HEK293 (cell line): ENCODE results near the gene IRF7.

Source experiments
- CTCF ChIA-PET: fragments of 350-600 bp; formaldehyde crosslinking; extraction: SDS; loops from one replicate; lab custom pipeline; 2021; ENCODE audit warnings: antibody characterized with exemption; lab: Yijun Ruan, JAX
- POLR2A ChIA-PET: fragments of 300-600 bp; formaldehyde crosslinking; extraction: SDS; loops from one replicate; lab custom pipeline; 2020; ENCODE audit warnings: antibody characterized with exemption, inconsistent platforms; lab: Yijun Ruan, JAX
- H3K27ac ChIP-seq: fragments of 200-500 bp; sonication (Bioruptor generic); 2 replicates; pipeline ENCODE4 v1.5.1; 2014; ENCODE audit warnings: low read depth, low read length, control low read depth, inconsistent platforms; ENCODE audit errors: extremely low read depth
- H3K36me3 ChIP-seq, 2 experiments: fragments of 200-500 bp in 1 of 2; sonication (Bioruptor generic) in 1 of 2; 1 replicate in 1 of 2; 2 replicates in 1 of 2; pipeline ENCODE4 v1.5.1; 2014 to 2017; ENCODE audit warnings: inconsistent platforms in 2 of 2, low read length in 2 of 2; ENCODE audit not compliant: control insufficient read depth in 2 of 2, insufficient read depth in 1 of 2
- H3K4me1 ChIP-seq: fragments of 200-500 bp; sonication (Bioruptor generic); 2 replicates; pipeline ENCODE4 v1.5.1; 2014; ENCODE audit warnings: mild to moderate bottlenecking, low read length, inconsistent platforms; ENCODE audit not compliant: control insufficient read depth, insufficient read depth
- H3K4me3 ChIP-seq: 2 replicates; pipeline ENCODE4 v1.5.1; 2011; ENCODE audit warnings: low read depth, mild to moderate bottlenecking, control low read depth, low read length, moderate library complexity
- H3K9me3 ChIP-seq: fragments of 200-500 bp; sonication (Bioruptor generic); 2 replicates; pipeline ENCODE4 v1.5.1; 2014; ENCODE audit warnings: low read depth, low read length, inconsistent platforms; ENCODE audit not compliant: control insufficient read depth, insufficient read depth
- GFI1B ChIP-seq: fragments of 450-650 bp; formaldehyde crosslinking; IDR thresholded peaks from 2 replicates; pipeline ENCODE4 v1.5.1; 2016; ENCODE audit warnings: missing biosample characterization, missing genetic modification characterization
- KLF10 ChIP-seq: fragments of 450-650 bp; IDR thresholded peaks from 2 replicates; pipeline ENCODE4 v1.5.1; 2018; ENCODE audit warnings: missing biosample characterization, mild to moderate bottlenecking, missing genetic modification characterization
- MEIS1 ChIP-seq: sonication (generic); formaldehyde crosslinking; IDR thresholded peaks from 2 replicates; pipeline ENCODE4 v1.8.1; 2022; ENCODE audit warnings: missing genetic modification reagents, mild to moderate bottlenecking, borderline replicate concordance
- OSR2 ChIP-seq: fragments of 450-650 bp; formaldehyde crosslinking; IDR thresholded peaks from 2 replicates; pipeline ENCODE4 v1.5.1; 2016; ENCODE audit warnings: missing biosample characterization, missing genetic modification characterization
- RBAK ChIP-seq: fragments of 450-650 bp; formaldehyde crosslinking; IDR thresholded peaks from 2 replicates; pipeline ENCODE4 v1.5.1; 2016; ENCODE audit warnings: missing biosample characterization, missing genetic modification characterization
- YY2 ChIP-seq: fragments of 450-650 bp; formaldehyde crosslinking; IDR thresholded peaks from 2 replicates; pipeline ENCODE4 v1.5.1; 2016; ENCODE audit warnings: missing biosample characterization, missing genetic modification characterization
- ZBTB8A ChIP-seq: fragments of 450-650 bp; formaldehyde crosslinking; IDR thresholded peaks from 2 replicates; pipeline ENCODE4 v1.5.1; 2016; ENCODE audit warnings: missing biosample characterization, missing genetic modification characterization
- ZIC2 ChIP-seq: fragments of 450-650 bp; formaldehyde crosslinking; IDR thresholded peaks from 2 replicates; pipeline ENCODE4 v1.5.1; 2016; ENCODE audit warnings: missing biosample characterization, missing genetic modification characterization
- ZNF132 ChIP-seq: fragments of 450-650 bp; formaldehyde crosslinking; IDR thresholded peaks from 2 replicates; pipeline ENCODE4 v1.5.1; 2017; ENCODE audit warnings: missing biosample characterization, missing genetic modification characterization, borderline replicate concordance
- ZNF175 ChIP-seq: fragments of 450-650 bp; formaldehyde crosslinking; IDR thresholded peaks from 2 replicates; pipeline ENCODE4 v1.5.1; 2016; ENCODE audit warnings: missing biosample characterization, missing genetic modification characterization
- ZNF19 ChIP-seq: fragments of 450-650 bp; formaldehyde crosslinking; IDR thresholded peaks from 2 replicates; pipeline ENCODE4; 2016; ENCODE audit warnings: missing biosample characterization, missing genetic modification characterization, low read depth
- ZNF211 ChIP-seq: fragments of 450-650 bp; formaldehyde crosslinking; IDR thresholded peaks from 2 replicates; pipeline ENCODE4 v1.5.1; 2016; ENCODE audit warnings: low read depth, missing biosample characterization, missing genetic modification characterization
- ZNF223 ChIP-seq: fragments of 450-650 bp; formaldehyde crosslinking; IDR thresholded peaks from 2 replicates; pipeline ENCODE4 v1.5.1; 2016; ENCODE audit warnings: missing biosample characterization, missing genetic modification characterization
- ZNF335 ChIP-seq: fragments of 450-650 bp; formaldehyde crosslinking; conservative IDR thresholded peaks from 2 replicates; pipeline ENCODE4 v1.5.1; 2016; ENCODE audit warnings: missing biosample characterization, missing genetic modification characterization
- ZNF510 ChIP-seq: fragments of 450-650 bp; formaldehyde crosslinking; IDR thresholded peaks from 2 replicates; pipeline ENCODE4 v1.5.1; 2018; ENCODE audit warnings: mild to moderate bottlenecking, missing genetic modification characterization, missing biosample characterization; ENCODE audit not compliant: insufficient replicate concordance
- ZNF558 ChIP-seq: fragments of 450-650 bp; formaldehyde crosslinking; IDR thresholded peaks from 2 replicates; pipeline ENCODE4 v1.5.1; 2016; ENCODE audit warnings: missing biosample characterization, missing genetic modification characterization
- ZNF561 ChIP-seq: fragments of 450-650 bp; IDR thresholded peaks from 2 replicates; pipeline ENCODE4 v1.5.1; 2018; ENCODE audit warnings: missing biosample characterization, missing genetic modification characterization, borderline replicate concordance
- ZNF777 ChIP-seq: fragments of 450-650 bp; formaldehyde crosslinking; IDR thresholded peaks from 2 replicates; pipeline ENCODE4 v1.5.1; 2017; ENCODE audit warnings: missing biosample characterization, missing genetic modification characterization, borderline replicate concordance
- TF ChIP-seq, protein P1 (sequence below): fragments of 450-650 bp; formaldehyde crosslinking; IDR thresholded peaks from 2 replicates; pipeline ENCODE4 v1.5.1; 2016; ENCODE audit warnings: missing biosample characterization, missing genetic modification characterization
- TF ChIP-seq, protein P2 (sequence below): fragments of 450-650 bp; formaldehyde crosslinking; IDR thresholded peaks from 2 replicates; pipeline ENCODE4 v1.5.1; 2017; ENCODE audit warnings: missing biosample characterization, missing genetic modification characterization
- TF ChIP-seq, protein P3 (sequence below): sonication (generic); formaldehyde crosslinking; IDR thresholded peaks from 2 replicates; pipeline ENCODE4 v1.8.1; 2022; ENCODE audit warnings: mild to moderate bottlenecking, moderate library complexity, missing genetic modification reagents
- TF ChIP-seq, protein P4 (sequence below): fragments of 450-650 bp; formaldehyde crosslinking; IDR thresholded peaks from 2 replicates; pipeline ENCODE4 v1.5.1; 2017; ENCODE audit warnings: missing biosample characterization, missing genetic modification characterization
- TF ChIP-seq, protein P5 (sequence below): fragments of 450-650 bp; formaldehyde crosslinking; IDR thresholded peaks from 2 replicates; pipeline ENCODE4 v1.5.1; 2016; ENCODE audit warnings: missing biosample characterization, missing genetic modification characterization
- TF ChIP-seq, protein P6 (sequence below): fragments of 450-650 bp; formaldehyde crosslinking; IDR thresholded peaks from 2 replicates; pipeline ENCODE4 v1.5.1; 2016; ENCODE audit warnings: missing biosample characterization, missing genetic modification characterization

Gene IRF7

DNA sequence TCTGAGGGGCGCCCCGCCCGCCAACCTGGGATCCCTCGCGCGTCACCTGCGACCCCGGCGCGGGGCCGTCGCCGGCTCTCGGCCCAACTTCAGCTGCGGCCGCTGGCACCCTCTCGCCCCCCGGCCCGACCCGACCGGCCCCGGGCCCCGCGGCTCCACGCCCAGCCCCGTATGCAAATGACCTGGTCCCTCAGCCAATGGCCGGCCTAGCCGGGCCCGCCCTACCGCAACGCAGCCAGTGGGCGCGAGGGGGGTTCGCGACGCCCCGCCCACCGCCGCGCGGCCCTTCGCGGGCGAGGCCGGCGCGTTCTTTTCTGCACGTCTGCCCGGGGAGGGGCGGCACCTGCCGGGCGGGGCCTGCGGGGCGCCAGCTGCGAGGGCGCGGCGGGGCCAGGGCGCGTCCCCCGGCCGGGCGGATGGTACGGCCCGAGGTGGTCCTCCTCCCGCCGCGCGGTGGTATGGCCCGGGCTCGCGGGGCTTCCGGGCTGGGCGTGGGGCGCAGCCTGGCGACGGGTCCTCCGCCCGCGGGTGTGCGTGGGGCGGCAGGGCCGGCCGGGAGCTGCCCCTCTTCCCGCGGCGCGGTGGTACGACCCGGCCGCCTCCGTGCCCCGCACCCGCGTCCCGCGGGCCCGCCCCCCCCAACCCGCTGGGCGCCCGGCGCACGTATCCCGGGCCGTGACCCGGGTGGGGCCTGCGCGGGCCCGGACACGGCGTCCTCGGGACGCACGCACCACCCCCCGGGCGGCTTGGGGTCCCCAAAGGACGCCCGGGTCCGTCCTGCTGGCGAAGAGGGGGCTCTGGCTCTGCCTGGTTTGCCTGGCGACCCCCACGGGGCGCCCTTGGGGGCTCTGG is 47.2 kb downstream of the IRF7 start:
- H3K27ac ChIP-seq, result peak overlapping the region; percentile 73; the same call in 1 of the 2 replicates
- CTCF ChIA-PET, result interaction anchor here (0.8 kb wide), 1 partner anchor 50 kb away, joined by 4 read pairs; no protein-coding TSS in a partner anchor
- TF ChIP-seq ZNF558 (tag by site-specific recombination) (no peak), KLF10 (peak; percentile 51; the same call in 1 of the 2 replicates), ZIC2 (tag by site-specific recombination) (no peak), MEIS1 (CRISPR knock-in tag) (no peak), RBAK (no peak), YY2 (tag by site-specific recombination) (no peak), OSR2 (no peak), ZBTB8A (tag by site-specific recombination) (0 out of 2 replicates have a peak, but pooled peaks have one; percentile 13), ZNF335 (peak; percentile 29; the same call in 1 of the 2 replicates), ZNF223 (tag by site-specific recombination) (no peak), GFI1B (tag by site-specific recombination) (no peak), ZNF132 (no peak), ZNF19 (tag by site-specific recombination) (no peak), ZNF510 (tag by site-specific recombination) (no peak), ZNF777 (tag by site-specific recombination) (no peak), ZNF211 (tag by site-specific recombination) (no peak), ZNF175 (tag by site-specific recombination) (no peak), ZNF561 (tag by site-specific recombination) (0 out of 2 replicates have a peak, but pooled peaks have one; percentile 14)
- TF ChIP-seq, protein P1, sequence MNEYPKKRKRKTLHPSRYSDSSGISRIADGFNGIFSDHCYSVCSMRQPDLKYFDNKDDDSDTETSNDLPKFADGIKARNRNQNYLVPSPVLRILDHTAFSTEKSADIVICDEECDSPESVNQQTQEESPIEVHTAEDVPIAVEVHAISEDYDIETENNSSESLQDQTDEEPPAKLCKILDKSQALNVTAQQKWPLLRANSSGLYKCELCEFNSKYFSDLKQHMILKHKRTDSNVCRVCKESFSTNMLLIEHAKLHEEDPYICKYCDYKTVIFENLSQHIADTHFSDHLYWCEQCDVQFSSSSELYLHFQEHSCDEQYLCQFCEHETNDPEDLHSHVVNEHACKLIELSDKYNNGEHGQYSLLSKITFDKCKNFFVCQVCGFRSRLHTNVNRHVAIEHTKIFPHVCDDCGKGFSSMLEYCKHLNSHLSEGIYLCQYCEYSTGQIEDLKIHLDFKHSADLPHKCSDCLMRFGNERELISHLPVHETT (tag by site-specific recombination), result no peak
- TF ChIP-seq, protein P2, sequence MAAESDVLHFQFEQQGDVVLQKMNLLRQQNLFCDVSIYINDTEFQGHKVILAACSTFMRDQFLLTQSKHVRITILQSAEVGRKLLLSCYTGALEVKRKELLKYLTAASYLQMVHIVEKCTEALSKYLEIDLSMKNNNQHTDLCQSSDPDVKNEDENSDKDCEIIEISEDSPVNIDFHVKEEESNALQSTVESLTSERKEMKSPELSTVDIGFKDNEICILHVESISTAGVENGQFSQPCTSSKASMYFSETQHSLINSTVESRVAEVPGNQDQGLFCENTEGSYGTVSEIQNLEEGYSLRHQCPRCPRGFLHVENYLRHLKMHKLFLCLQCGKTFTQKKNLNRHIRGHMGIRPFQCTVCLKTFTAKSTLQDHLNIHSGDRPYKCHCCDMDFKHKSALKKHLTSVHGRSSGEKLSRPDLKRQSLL, result no peak
- TF ChIP-seq, protein P3, sequence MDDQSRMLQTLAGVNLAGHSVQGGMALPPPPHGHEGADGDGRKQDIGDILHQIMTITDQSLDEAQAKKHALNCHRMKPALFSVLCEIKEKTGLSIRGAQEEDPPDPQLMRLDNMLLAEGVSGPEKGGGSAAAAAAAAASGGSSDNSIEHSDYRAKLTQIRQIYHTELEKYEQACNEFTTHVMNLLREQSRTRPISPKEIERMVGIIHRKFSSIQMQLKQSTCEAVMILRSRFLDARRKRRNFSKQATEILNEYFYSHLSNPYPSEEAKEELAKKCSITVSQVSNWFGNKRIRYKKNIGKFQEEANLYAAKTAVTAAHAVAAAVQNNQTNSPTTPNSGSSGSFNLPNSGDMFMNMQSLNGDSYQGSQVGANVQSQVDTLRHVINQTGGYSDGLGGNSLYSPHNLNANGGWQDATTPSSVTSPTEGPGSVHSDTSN (CRISPR knock-in tag), result peak; percentile 10; the same call in 1 of the 2 replicates
- TF ChIP-seq, protein P4, sequence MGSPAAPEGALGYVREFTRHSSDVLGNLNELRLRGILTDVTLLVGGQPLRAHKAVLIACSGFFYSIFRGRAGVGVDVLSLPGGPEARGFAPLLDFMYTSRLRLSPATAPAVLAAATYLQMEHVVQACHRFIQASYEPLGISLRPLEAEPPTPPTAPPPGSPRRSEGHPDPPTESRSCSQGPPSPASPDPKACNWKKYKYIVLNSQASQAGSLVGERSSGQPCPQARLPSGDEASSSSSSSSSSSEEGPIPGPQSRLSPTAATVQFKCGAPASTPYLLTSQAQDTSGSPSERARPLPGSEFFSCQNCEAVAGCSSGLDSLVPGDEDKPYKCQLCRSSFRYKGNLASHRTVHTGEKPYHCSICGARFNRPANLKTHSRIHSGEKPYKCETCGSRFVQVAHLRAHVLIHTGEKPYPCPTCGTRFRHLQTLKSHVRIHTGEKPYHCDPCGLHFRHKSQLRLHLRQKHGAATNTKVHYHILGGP (tag by site-specific recombination), result no peak
- TF ChIP-seq, protein P5, sequence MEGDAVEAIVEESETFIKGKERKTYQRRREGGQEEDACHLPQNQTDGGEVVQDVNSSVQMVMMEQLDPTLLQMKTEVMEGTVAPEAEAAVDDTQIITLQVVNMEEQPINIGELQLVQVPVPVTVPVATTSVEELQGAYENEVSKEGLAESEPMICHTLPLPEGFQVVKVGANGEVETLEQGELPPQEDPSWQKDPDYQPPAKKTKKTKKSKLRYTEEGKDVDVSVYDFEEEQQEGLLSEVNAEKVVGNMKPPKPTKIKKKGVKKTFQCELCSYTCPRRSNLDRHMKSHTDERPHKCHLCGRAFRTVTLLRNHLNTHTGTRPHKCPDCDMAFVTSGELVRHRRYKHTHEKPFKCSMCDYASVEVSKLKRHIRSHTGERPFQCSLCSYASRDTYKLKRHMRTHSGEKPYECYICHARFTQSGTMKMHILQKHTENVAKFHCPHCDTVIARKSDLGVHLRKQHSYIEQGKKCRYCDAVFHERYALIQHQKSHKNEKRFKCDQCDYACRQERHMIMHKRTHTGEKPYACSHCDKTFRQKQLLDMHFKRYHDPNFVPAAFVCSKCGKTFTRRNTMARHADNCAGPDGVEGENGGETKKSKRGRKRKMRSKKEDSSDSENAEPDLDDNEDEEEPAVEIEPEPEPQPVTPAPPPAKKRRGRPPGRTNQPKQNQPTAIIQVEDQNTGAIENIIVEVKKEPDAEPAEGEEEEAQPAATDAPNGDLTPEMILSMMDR (tag by site-specific recombination), result no peak
- TF ChIP-seq, protein P6, sequence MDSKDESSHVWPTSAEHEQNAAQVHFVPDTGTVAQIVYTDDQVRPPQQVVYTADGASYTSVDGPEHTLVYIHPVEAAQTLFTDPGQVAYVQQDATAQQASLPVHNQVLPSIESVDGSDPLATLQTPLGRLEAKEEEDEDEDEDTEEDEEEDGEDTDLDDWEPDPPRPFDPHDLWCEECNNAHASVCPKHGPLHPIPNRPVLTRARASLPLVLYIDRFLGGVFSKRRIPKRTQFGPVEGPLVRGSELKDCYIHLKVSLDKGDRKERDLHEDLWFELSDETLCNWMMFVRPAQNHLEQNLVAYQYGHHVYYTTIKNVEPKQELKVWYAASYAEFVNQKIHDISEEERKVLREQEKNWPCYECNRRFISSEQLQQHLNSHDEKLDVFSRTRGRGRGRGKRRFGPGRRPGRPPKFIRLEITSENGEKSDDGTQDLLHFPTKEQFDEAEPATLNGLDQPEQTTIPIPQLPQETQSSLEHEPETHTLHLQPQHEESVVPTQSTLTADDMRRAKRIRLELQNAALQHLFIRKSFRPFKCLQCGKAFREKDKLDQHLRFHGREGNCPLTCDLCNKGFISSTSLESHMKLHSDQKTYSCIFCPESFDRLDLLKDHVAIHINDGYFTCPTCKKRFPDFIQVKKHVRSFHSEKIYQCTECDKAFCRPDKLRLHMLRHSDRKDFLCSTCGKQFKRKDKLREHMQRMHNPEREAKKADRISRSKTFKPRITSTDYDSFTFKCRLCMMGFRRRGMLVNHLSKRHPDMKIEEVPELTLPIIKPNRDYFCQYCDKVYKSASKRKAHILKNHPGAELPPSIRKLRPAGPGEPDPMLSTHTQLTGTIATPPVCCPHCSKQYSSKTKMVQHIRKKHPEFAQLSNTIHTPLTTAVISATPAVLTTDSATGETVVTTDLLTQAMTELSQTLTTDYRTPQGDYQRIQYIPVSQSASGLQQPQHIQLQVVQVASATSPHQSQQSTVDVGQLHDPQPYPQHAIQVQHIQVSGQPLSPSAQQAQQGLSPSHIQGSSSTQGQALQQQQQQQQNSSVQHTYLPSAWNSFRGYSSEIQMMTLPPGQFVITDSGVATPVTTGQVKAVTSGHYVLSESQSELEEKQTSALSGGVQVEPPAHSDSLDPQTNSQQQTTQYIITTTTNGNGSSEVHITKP (tag by site-specific recombination), result 0 out of 2 replicates have a peak, but pooled peaks have one; percentile 9

More for the DNA sequence above, 47.2 kb downstream of the IRF7 start:
- H3K4me1 ChIP-seq, result no peaks in the 10 kb centered on the region
- POLR2A ChIA-PET, result interaction anchor here (0.9 to 1.6 kb wide), 3 partner anchors 9 to 236 kb away, joined by 3 to 4 read pairs (median 4); partner anchors contain the start of gene IRF7
- peak overlapping the region; percentile 57 for H3K4me3 ChIP-seq
- no peaks in the 10 kb centered on the region for H3K9me3 ChIP-seq
- peaks cover 0 to 8% of the 10 kb centered on the region in 2 experiments; a peak in 1 of 3 replicates for H3K36me3 ChIP-seq
